Measurements from ENCODE around the gene SDCCAG8. TPM values are rescaled to one million over a fixed set of nuclear protein-coding genes. Genes with fewer than 3 reads are reported as not detected.

Gene SDCCAG8
- total and polyA plus RNA-seq, 2 experiments from 2014 or later = 28.0 to 66.7 TPM

- DNase-seq (ENCODE audit: low spot score) = no peak
- no peaks in the 10 kb centered on the region for H3K27me3 ChIP-seq (ENCODE audit: insufficient read depth)
- no peaks in the 10 kb centered on the region for H3K79me2 ChIP-seq (replicated peaks; ENCODE audit: insufficient read depth)
- Mint-ChIP-seq H3K4me1 (peaks cover 2% of the 10 kb centered on the region; the same call in 1 of the 3 replicates), H3K4me3 (no peak overlapping the region), H3K27ac (no peak overlapping the region), H3K36me3 (ENCODE audit: low read depth) (no peaks in the 10 kb centered on the region), H3K9me3 (no peaks in the 10 kb centered on the region; the same call in 2 of the 3 replicates), H3K27me3 (ENCODE audit: insufficient read depth, low read depth, poor library complexity) (no peaks in the 10 kb centered on the region)
- no peaks in the 10 kb centered on the region for H3K4me1 ChIP-seq (ENCODE audit: insufficient read depth)
- H3K9me2 ChIP-seq (ENCODE audit: insufficient read depth) = no peaks in the 10 kb centered on the region
- no peak overlapping the region for H3K4me2 ChIP-seq
- H2AFZ ChIP-seq = no peak overlapping the region
- no peaks in the 10 kb centered on the region for H4K20me1 ChIP-seq (replicated peaks; ENCODE audit: insufficient read depth)
- ATAC-seq = no peak
- H3F3A ChIP-seq (replicated peaks; ENCODE audit: low read depth) = no peaks in the 10 kb centered on the region
- TF ChIP-seq EZH2 (IDR thresholded peaks at IDR 0.05; ENCODE audit: low read depth, unreplicated experiment) (no peak), POLR2AphosphoS5 (IDR thresholded peaks at IDR 0.05; ENCODE audit: low read depth) (no peak), CTCF (conservative IDR thresholded peaks at IDR 0.05; ENCODE audit: low read depth in 2 of 2) (no peak)
- no peak overlapping the region for H3K4me3 ChIP-seq
- H3K27ac ChIP-seq (ENCODE audit: low read depth) = no peak overlapping the region
- no peaks in the 10 kb centered on the region for H3K36me3 ChIP-seq (ENCODE audit: insufficient read depth)
Observed at GRCh38 chr1:243428084-243428483, 172.2 kb downstream of the SDCCAG8 start.

GRCh38 chr1:243428617-243429342 lies 172.9 kb downstream of the SDCCAG8 start:
- ATAC-seq (no peak), DNase-seq (ENCODE audit: low spot score) (no peak)
- no peaks in the 10 kb centered on the region for H3K36me3 Mint-ChIP-seq (ENCODE audit: low read depth)
- H3K27me3 ChIP-seq (ENCODE audit: insufficient read depth) = no peaks in the 10 kb centered on the region
- no peaks in the 10 kb centered on the region for H3K9me2 ChIP-seq (ENCODE audit: insufficient read depth)
- H4K20me1 ChIP-seq (replicated peaks; ENCODE audit: insufficient read depth) = no peaks in the 10 kb centered on the region
- no peaks in the 10 kb centered on the region for H3K36me3 ChIP-seq (ENCODE audit: insufficient read depth)
- H3K9me3 Mint-ChIP-seq = no peaks in the 10 kb centered on the region; the same call in 2 of the 3 replicates
- H3K4me2 ChIP-seq = no peak overlapping the region
- H3K4me1 Mint-ChIP-seq = peaks cover 6% of the 10 kb centered on the region
- no peak overlapping the region for H2AFZ ChIP-seq
- no peak overlapping the region for H3K4me3 ChIP-seq
- no peak overlapping the region for H3K27ac ChIP-seq (ENCODE audit: low read depth)
- TF ChIP-seq REST (IDR thresholded peaks at IDR 0.05; ENCODE audit: unreplicated experiment) = no peak
- no peak for TF ChIP-seq POLR2AphosphoS5 (IDR thresholded peaks at IDR 0.05; ENCODE audit: low read depth)
- H3K27ac Mint-ChIP-seq = no peak overlapping the region
- no peaks in the 10 kb centered on the region for H3K27me3 Mint-ChIP-seq (ENCODE audit: insufficient read depth, low read depth, poor library complexity)
- no peaks in the 10 kb centered on the region for H3K4me1 ChIP-seq (ENCODE audit: insufficient read depth)
- no peaks in the 10 kb centered on the region for H3F3A ChIP-seq (replicated peaks; ENCODE audit: low read depth)
- H3K79me2 ChIP-seq (replicated peaks; ENCODE audit: insufficient read depth) = no peaks in the 10 kb centered on the region
- H3K4me3 Mint-ChIP-seq = no peak overlapping the region

Measured in GM23338 (cell line).